HG03520 (cell line): ENCODE results near the gene SFSWAP.
"Not testable (repeated sequence)": the region's sequence is repeated elsewhere in the genome, so short reads cannot be mapped to it uniquely, and the experiment has no call there.

ENCODE experiments used
- ATAC-seq: cut with Tn5 transposase; IDR thresholded peaks from one replicate; pipeline ENCODE4 v1.9.1; 2021; ENCODE audit warnings: mild to moderate bottlenecking, moderate library complexity; ENCODE audit not compliant: unreplicated experiment

Gene SFSWAP

GRCh38 chr12:131803961-131804521, 93.2 kb downstream of the SFSWAP start:
- ATAC-seq, result no peak

GRCh38 chr12:131805421-131805820, 94.5 kb downstream of the SFSWAP start:
- no peak for ATAC-seq

- ATAC-seq, result no peak
Measured at GRCh38 chr12:131806674-131807073, 95.8 kb downstream of the SFSWAP start.

- ATAC-seq, result no peak
Measured at GRCh38 chr12:131808744-131809371, 98.0 kb downstream of the SFSWAP start.

GRCh38 chr12:131809476-131810254, 98.8 kb downstream of the SFSWAP start:
- not testable (repeated sequence) for ATAC-seq

GRCh38 chr12:131810726-131811125, 99.8 kb downstream of the SFSWAP start:
- ATAC-seq, result no peak

GRCh38 chr12:131815131-131815530, 104.2 kb downstream of the SFSWAP start:
- ATAC-seq, result no peak

GRCh38 chr12:131816495-131816894, 105.6 kb downstream of the SFSWAP start:
- ATAC-seq, result no peak

GRCh38 chr12:131817241-131817640, 106.4 kb downstream of the SFSWAP start:
- no peak for ATAC-seq

- no peak for ATAC-seq
Measured at GRCh38 chr12:131818821-131819585, 108.1 kb downstream of the SFSWAP start.

GRCh38 chr12:131824450-131824849, 113.6 kb downstream of the SFSWAP start:
- no peak for ATAC-seq

- no peak for ATAC-seq
Measured at GRCh38 chr12:131825146-131825892, 114.4 kb downstream of the SFSWAP start.

GRCh38 chr12:131826097-131826928, 115.4 kb downstream of the SFSWAP start:
- ATAC-seq, result no peak

GRCh38 chr12:131827961-131828534, 117.2 kb downstream of the SFSWAP start, which contains the start of gene MMP17:
MMP17 (plus strand) TSS chr12:131828393; CDS start chr12:131828495, 102 bp downstream.
- peak; percentile 50 for ATAC-seq

- ATAC-seq, result peak; percentile 1
Measured at GRCh38 chr12:131828671-131829355, 117.9 kb downstream of the SFSWAP start.

- no peak for ATAC-seq
Measured at GRCh38 chr12:131829356-131829747, 118.5 kb downstream of the SFSWAP start.

- ATAC-seq, result no peak
Measured at GRCh38 chr12:131829791-131830334, 119.0 kb downstream of the SFSWAP start.

GRCh38 chr12:131830335-131830913, 119.5 kb downstream of the SFSWAP start:
- ATAC-seq, result no peak
